Choroid plexus epithelial cell (primary cell): ENCODE data around the gene FAM114A1.

ENCODE experiments used
- DNase-seq: peaks from one replicate; pipeline ENCODE4 v3.0.0-alpha.2; 2010; ENCODE audit warnings: low read depth
- H3K4me3 ChIP-seq: 2 replicates; pipeline ENCODE4 v1.5.1; 2011; ENCODE audit warnings: low read depth, mild to moderate bottlenecking, control low read depth, low read length, moderate library complexity
- TF ChIP-seq, protein P1 (sequence below): conservative IDR thresholded peaks from 2 replicates; pipeline ENCODE4 v1.5.1; 2011; ENCODE audit warnings: low read depth, mild to moderate bottlenecking, control low read depth, inconsistent platforms, low read length, moderate library complexity

Gene FAM114A1

DNA sequence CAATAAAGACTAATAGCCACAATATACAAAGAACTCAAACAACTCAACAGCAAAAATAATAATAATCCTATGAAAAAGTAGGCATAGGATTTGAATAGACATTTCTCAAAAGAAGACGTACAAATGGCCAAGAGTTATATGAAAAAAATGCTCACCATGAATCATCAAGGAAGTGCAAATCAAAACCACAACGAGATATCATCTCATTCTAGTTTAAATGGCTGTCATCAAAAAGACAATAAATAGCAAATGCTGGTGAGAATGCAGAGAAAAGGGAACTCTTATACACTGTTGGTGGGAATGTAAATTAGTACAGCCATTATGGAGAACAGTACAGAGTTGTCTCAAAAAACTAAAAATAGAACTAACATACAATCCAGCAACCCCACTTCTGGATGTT, 29.8 kb upstream of the FAM114A1 start:
- TF ChIP-seq, protein P1, sequence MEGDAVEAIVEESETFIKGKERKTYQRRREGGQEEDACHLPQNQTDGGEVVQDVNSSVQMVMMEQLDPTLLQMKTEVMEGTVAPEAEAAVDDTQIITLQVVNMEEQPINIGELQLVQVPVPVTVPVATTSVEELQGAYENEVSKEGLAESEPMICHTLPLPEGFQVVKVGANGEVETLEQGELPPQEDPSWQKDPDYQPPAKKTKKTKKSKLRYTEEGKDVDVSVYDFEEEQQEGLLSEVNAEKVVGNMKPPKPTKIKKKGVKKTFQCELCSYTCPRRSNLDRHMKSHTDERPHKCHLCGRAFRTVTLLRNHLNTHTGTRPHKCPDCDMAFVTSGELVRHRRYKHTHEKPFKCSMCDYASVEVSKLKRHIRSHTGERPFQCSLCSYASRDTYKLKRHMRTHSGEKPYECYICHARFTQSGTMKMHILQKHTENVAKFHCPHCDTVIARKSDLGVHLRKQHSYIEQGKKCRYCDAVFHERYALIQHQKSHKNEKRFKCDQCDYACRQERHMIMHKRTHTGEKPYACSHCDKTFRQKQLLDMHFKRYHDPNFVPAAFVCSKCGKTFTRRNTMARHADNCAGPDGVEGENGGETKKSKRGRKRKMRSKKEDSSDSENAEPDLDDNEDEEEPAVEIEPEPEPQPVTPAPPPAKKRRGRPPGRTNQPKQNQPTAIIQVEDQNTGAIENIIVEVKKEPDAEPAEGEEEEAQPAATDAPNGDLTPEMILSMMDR: no peak
- peak; percentile 56 for DNase-seq
- H3K4me3 ChIP-seq: no peak overlapping the region

DNA sequence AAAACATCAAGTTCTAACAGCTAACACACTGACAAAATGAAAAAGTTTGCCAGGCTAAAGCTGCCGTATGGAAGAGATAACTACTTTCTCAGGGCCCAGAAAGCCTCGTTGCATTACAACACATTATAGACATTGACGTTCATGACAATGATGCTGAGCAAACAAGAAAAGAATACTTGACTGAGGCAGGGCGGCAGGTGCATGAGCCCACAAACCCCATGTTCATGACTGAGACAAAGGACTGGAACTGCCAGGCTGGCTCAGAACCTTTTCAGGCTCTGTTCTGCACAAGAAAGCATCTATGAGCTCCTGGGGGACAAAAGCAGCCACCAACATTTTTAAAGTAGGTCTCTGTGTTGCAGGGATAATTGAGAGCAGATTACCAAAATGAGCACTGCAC, 24.6 kb upstream of the FAM114A1 start:
- no peak for DNase-seq
- TF ChIP-seq, protein P1: no peak
- H3K4me3 ChIP-seq: no peak overlapping the region

DNA sequence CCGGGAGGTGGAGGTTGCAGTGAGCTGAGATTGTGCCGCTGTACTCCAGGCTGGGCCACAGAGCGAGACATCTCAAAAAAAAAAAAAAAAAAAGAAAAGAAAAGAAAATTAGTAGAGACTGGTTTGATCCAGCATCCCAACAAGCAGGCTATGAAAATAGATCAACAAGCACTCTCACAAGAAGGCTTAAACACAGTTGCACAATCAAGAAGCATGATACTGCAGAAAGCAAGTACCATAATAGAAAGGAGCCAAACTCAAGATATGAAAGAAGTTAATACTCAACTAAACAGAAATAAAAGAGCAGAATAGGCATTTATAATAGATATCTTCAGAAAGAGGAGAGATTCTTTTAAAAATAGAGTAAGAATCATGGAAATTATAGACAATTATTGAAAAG, 21.6 kb upstream of the FAM114A1 start:
- H3K4me3 ChIP-seq: no peak overlapping the region
- peak; percentile 38 for DNase-seq
- TF ChIP-seq, protein P1: no peak

DNA sequence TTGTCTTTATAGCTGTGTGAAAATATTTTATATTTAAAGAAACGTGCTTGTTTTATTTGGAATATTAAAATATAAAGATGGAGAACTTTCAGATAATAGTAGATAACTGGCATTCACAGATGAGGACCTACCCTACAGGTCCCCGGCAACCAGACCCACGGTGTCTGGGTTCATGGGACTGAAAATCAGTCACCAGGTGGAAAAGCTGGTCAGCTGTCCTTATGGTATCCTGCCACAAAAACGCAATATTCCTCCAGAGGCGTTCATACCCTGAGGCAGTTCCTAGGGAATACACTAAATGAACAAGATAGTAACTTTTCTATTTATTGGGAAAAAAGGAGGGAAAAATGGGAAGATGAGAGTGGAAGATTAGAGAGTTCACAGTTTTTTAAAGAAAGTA, 12.1 kb upstream of the FAM114A1 start:
- no peak overlapping the region for H3K4me3 ChIP-seq
- TF ChIP-seq, protein P1: no peak
- no peak for DNase-seq

DNA sequence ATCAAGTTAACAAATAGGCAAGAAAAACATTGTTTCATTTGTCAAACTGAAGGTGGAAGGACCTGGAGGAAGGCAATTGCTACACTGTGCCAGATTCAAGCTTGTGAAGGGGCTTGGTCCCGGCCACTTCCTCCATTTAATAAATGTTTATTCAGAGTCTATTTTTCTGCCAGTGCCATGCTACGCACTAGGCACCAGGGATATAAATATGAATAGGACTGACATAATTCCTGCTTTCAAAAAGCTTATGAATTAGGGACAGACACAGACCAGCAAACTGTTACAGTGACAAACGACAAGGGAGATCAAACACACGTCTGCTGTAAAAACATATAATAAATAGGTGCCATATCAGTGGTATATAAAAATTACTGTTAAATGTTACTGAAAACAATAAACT, 11.6 kb upstream of the FAM114A1 start:
- TF ChIP-seq, protein P1: no peak
- peak overlapping the region; percentile 52 for H3K4me3 ChIP-seq
- DNase-seq: no peak

DNA sequence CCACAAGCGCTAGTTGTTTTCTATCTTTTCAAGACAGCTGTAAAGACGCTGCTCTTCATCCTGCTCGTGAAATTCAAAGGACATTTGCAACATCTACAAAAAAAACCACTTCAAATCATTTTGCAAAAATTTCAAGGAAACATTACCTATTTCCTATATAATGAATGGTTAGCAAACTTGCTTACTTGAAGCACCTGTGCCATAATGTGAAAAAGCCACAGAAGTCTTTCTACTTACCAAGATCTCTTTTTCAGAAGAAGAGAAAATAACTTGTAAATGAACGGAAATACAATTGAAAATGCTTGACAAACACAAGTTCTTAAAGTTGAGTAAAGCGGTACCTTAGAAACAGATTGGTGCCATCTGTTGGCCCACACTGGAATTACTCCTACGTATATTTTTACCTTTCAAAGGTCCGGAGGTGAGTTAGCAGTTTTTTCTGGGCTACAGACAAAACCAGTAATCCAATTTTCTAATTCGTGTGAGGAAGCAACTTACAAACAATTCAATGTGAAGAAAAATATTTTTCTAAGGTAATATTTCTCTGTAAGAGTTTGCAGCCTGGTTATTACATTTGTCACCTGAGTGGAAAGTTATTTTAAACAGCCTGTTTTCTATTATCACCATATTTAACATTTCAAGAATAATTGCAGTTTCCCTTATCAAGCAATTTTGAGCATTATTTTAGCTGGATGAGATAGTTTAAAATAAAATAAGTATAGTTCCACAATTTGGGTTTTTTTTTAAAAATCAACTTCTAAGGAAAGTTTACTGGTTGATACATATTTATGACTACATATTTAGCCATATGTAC, 10.9 kb upstream of the FAM114A1 start, which contains the start of gene TLR6:
Gene TLR6, minus strand, starts transcription at position 294 of the 814 bp plus-strand sequence. CDS start 27,344 bp downstream, outside the sequence.
- peak within 1 kb of the TSS; percentile 52 for H3K4me3 ChIP-seq
- DNase-seq: peak; percentile 81
- TF ChIP-seq, protein P1: peak; percentile 73
